Upper lobe of right lung (tissue), 1 donor: ENCODE data around the gene TMEM169. TPM values are rescaled to one million over a fixed set of nuclear protein-coding genes. Genes with fewer than 3 reads are reported as not detected.
"Not testable (repeated sequence)": the region's sequence is repeated elsewhere in the genome, so short reads cannot be mapped to it uniquely, and the experiment has no call there.

Experiments
- ATAC-seq: fragments of 200-7000 bp; cut with Tn5 transposase; one replicate; pipeline ENCODE4 v1.9.1; 2020; ENCODE audit warnings: mild to moderate bottlenecking, moderate library complexity
- DNase-seq: peaks from one replicate; pipeline ENCODE4 v3.0.0-alpha.2; 2020
- H3K27ac ChIP-seq: fragments of 200-600 bp; one replicate; pipeline ENCODE4 v1.8.0; 2022
- H3K27me3 ChIP-seq: fragments of 200-600 bp; one replicate; pipeline ENCODE4 v1.8.0; 2022; ENCODE audit warnings: mild to moderate bottlenecking
- H3K36me3 ChIP-seq: fragments of 200-600 bp; one replicate; pipeline ENCODE4 v1.8.0; 2022
- H3K4me1 ChIP-seq: fragments of 200-600 bp; one replicate; pipeline ENCODE4 v1.8.0; 2022
- H3K4me3 ChIP-seq: fragments of 200-600 bp; one replicate; pipeline ENCODE4 v1.8.0; 2022; ENCODE audit warnings: mild to moderate bottlenecking
- H3K9me3 ChIP-seq: fragments of 200-600 bp; one replicate; pipeline ENCODE4 v1.8.0; 2022
- CTCF ChIP-seq: fragments of 200-600 bp; IDR thresholded peaks from one replicate; pipeline ENCODE4 v1.8.0; 2022; ENCODE audit warnings: antibody characterized with exemption
- intact Hi-C: fragments of 100-400 bp; cut with DNase I; formaldehyde crosslinking; loops from one replicate; pipeline ENCODE4 v1.11.0; 2022
- total RNA-seq: library from RNA; stranded (reverse); fragmentation: NEBNext Ultra II Directional; extraction: Animal tissue kit (Norgen Biotek cat#: 25700); gene quantifications from one replicate; pipeline ENCODE4 v1.2.1, GENCODE V29; 2021
- donor health status: DM: no; HTN: yes; CAD: no; lungs with severe emphysema.

TMEM169 gene
- total RNA-seq, 1 donor from 2014 or later = 1.4 TPM

- no peak for ATAC-seq
- DNase-seq = no peak
- no peak overlapping the region for H3K4me3 ChIP-seq
- H3K4me1 ChIP-seq = peaks cover 5% of the 10 kb centered on the region
- TF ChIP-seq CTCF = no peak
- no peaks in the 10 kb centered on the region for H3K9me3 ChIP-seq
- no peak overlapping the region for H3K27ac ChIP-seq
- peaks cover 95% of the 10 kb centered on the region for H3K36me3 ChIP-seq
- intact Hi-C loops = no loop called here
- H3K27me3 ChIP-seq = no peaks in the 10 kb centered on the region
Observed at GRCh38 chr2:216132585-216132984, 50.9 kb downstream of the TMEM169 start.

- intact Hi-C loops = no loop called here
- H3K4me1 ChIP-seq = peaks cover 5% of the 10 kb centered on the region
Observed at GRCh38 chr2:216133397-216133796, 51.7 kb downstream of the TMEM169 start.

GRCh38 chr2:216134958-216135541 lies 53.3 kb downstream of the TMEM169 start:
- no peak for TF ChIP-seq CTCF
- Histone ChIP-seq H3K27ac (no peak overlapping the region), H3K27me3 (no peaks in the 10 kb centered on the region), H3K4me1 (peaks cover 5% of the 10 kb centered on the region), H3K9me3 (no peaks in the 10 kb centered on the region), H3K36me3 (peaks cover 96% of the 10 kb centered on the region), H3K4me3 (no peak overlapping the region)
- ATAC-seq (no peak), DNase-seq (no peak)
- intact Hi-C loops = no loop called here

More at GRCh38 chr2:216133397-216133796, 51.7 kb downstream of the TMEM169 start:
- no peak overlapping the region for H3K4me3 ChIP-seq
- no peak for TF ChIP-seq CTCF
- H3K9me3 ChIP-seq = no peaks in the 10 kb centered on the region
- peaks cover 95% of the 10 kb centered on the region for H3K36me3 ChIP-seq
- no peak overlapping the region for H3K27ac ChIP-seq
- DNase-seq = no peak
- H3K27me3 ChIP-seq = no peaks in the 10 kb centered on the region
- peak; percentile 62 for ATAC-seq

- Histone ChIP-seq H3K4me3 (no peak overlapping the region), H3K27me3 (no peaks in the 10 kb centered on the region), H3K9me3 (no peaks in the 10 kb centered on the region), H3K4me1 (no peaks in the 10 kb centered on the region), H3K27ac (no peak overlapping the region), H3K36me3 (peaks cover 100% of the 10 kb centered on the region)
- peak; percentile 69 for ATAC-seq
- TF ChIP-seq CTCF = peak; percentile 44
- intact Hi-C loops = no loop called here
- no peak for DNase-seq
Observed at GRCh38 chr2:216139884-216140283, 58.2 kb downstream of the TMEM169 start.

- H3K27me3 ChIP-seq, H3K9me3 ChIP-seq, H3K27ac ChIP-seq, DNase-seq, intact Hi-C loops, H3K4me3 ChIP-seq, H3K4me1 ChIP-seq, ATAC-seq: not testable (repeated sequence)
- peaks cover 93% of the 10 kb centered on the region for H3K36me3 ChIP-seq
Observed at GRCh38 chr2:216141516-216141915, 59.8 kb downstream of the TMEM169 start.

GRCh38 chr2:216142540-216142939 lies 60.8 kb downstream of the TMEM169 start:
- Histone ChIP-seq H3K36me3 (peaks cover 93% of the 10 kb centered on the region), H3K4me3 (no peak overlapping the region), H3K9me3 (no peaks in the 10 kb centered on the region), H3K4me1 (no peaks in the 10 kb centered on the region), H3K27me3 (no peaks in the 10 kb centered on the region), H3K27ac (no peak overlapping the region)
- intact Hi-C loops = no loop called here
- DNase-seq (no peak), ATAC-seq (no peak)
- TF ChIP-seq CTCF = no peak
